PFSK-1 (cell line): Measurements from ENCODE around the gene CEP112.

Experiments
- POLR2AphosphoS5 ChIP-seq: IDR thresholded peaks from 2 replicates; pipeline ENCODE4 v1.6.1; 2012; ENCODE audit warnings: low read depth, mild to moderate bottlenecking, control low read depth, low read length, moderate library complexity
- SIN3A ChIP-seq: IDR thresholded peaks from 2 replicates; pipeline ENCODE4 v1.6.1; 2012; ENCODE audit warnings: mild to moderate bottlenecking, low read length, moderate library complexity, borderline replicate concordance; ENCODE audit not compliant: insufficient read depth
- TAF1 ChIP-seq: IDR thresholded peaks from 2 replicates; pipeline ENCODE4 v1.6.1; 2012; ENCODE audit warnings: low read length, control low read depth, borderline replicate concordance; ENCODE audit not compliant: insufficient read depth

GRCh38 chr17:65666876-65667321 lies 525.0 kb downstream of the CEP112 start:
- TF ChIP-seq SIN3A (no peak), TAF1 (no peak), POLR2AphosphoS5 (no peak)
